ENCODE data around the gene RCN1.
"Not testable (repeated sequence)": the region's sequence is repeated elsewhere in the genome, so short reads cannot be mapped to it uniquely, and the experiment has no call there.

The RCN1 gene

DNA sequence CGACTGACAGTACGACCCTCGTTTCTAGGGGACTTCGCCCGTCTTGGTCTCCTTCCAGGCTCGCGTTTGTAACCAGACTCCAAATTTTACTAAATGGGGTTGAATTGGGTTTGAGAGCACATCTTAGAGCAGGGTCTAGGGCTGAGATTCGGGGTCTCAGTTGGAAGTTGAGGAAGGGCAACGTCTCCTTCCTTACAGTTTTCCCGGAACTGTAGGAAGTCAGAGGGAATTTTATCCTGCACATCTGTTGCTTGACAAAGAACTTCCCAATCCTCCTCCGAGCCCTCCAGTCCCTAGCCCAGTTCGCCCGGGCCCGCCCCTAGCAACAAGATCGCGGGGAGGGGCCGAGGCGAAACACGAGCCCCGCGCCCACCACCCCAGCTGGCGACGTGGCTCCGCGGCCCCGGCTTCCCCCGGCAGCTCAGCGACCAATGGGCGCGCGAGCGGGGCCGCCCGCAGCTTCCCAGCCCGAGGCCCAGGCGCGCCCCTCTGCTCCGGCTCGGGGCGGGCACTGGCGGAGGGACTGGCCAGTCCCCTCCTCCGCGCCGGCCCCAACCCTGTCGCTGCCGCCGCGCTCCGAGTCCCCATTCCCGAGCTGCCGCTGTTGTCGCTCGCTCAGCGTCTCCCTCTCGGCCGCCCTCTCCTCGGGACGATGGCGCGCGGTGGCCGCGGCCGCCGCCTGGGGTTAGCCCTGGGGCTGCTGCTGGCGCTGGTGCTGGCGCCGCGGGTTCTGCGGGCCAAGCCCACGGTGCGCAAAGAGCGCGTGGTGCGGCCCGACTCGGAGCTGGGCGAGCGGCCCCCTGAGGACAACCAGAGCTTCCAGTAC lies at the start of gene RCN1:
Gene RCN1 (plus strand): TSS at position 530 of the 826 bp plus-strand sequence. CDS start 123 bp downstream, at position 653.
- DNase-seq = peak; percentile 95

DNA sequence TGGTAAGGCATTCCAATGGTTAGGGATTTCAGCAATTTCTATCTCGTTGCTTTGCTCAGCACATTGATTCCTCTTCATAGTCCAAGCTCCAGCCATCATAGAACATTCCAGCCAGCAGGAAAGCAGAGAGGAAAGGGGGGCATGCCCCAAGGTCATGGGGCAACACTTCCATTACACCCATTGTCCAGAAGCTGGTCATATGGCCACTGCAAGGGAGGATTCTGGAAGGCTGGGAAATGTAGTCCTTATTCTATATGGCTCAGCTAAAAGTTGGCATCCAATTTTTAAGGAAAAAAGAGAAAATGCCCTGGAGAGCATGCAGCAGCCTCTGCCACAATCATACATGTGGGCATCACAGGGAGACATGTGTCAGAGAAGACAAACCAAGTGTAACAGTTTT lies 47.1 kb upstream of the RCN1 start:
- DNase-seq = no peak

GRCh38 chr11:32044158-32044863 lies 46.6 kb upstream of the RCN1 start:
- peak; percentile 44 for DNase-seq

GRCh38 chr11:32045456-32045855 lies 45.4 kb upstream of the RCN1 start:
- DNase-seq = no peak

GRCh38 chr11:32050264-32050663 lies 40.6 kb upstream of the RCN1 start:
- DNase-seq = no peak

DNA sequence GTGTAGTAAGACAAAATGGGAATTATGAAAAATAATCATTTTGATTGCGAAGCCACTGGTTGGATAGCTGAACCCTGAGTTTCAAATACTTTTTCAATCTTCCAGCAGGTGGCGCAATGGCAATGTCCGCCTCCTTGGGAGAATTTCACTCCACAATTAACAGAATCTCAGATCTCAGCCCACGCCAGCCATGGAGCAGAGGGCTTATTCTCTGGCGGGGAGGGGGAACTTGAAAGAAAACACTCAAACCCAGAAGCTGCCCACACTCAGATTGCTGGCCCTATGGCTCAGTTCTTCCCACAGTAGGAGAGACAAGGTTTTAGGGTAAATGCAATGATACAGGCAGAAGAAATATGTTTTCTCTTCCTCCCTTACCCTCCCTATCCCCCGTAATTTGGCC lies 38.7 kb upstream of the RCN1 start:
- peak; percentile 91 for DNase-seq

DNA sequence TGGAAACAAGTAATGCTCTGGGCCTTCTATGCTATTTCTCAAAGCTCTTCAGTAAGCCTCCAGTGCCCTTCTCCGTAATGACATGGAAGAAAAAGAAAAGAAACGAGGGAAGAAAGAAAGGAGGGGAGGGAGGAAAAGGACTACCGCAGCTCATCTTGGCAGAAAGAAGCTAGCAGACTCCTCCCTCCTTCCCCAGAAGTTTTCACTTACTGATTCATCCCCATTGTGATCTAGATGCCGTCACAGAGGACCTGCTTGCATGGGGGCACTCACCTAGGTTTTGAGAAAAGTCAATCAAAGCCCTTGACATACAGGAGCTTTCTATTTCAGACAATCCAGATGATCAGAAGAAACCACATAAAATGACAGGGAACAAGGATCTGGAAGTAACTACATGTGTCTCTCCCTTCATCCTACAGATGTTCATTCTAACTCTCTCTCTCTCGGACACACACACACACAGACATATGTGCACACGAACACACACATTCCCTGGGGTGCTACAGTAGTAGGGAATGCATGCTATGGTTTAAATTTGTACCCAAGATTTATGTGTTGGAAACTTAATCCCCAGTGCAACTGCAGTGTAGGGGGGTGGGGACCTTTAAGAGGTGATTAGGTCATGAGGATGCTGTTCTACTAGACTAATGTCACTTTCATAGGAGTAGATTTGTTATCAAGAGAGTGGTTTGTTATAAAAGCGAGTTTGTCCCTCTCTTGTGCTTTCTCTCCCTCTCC lies 37.6 kb upstream of the RCN1 start:
- DNase-seq = no peak

GRCh38 chr11:32055861-32056260 lies 35.0 kb upstream of the RCN1 start:
- DNase-seq = no peak

- DNase-seq = no peak
Observed at GRCh38 chr11:32056438-32056837, 34.4 kb upstream of the RCN1 start.

DNA sequence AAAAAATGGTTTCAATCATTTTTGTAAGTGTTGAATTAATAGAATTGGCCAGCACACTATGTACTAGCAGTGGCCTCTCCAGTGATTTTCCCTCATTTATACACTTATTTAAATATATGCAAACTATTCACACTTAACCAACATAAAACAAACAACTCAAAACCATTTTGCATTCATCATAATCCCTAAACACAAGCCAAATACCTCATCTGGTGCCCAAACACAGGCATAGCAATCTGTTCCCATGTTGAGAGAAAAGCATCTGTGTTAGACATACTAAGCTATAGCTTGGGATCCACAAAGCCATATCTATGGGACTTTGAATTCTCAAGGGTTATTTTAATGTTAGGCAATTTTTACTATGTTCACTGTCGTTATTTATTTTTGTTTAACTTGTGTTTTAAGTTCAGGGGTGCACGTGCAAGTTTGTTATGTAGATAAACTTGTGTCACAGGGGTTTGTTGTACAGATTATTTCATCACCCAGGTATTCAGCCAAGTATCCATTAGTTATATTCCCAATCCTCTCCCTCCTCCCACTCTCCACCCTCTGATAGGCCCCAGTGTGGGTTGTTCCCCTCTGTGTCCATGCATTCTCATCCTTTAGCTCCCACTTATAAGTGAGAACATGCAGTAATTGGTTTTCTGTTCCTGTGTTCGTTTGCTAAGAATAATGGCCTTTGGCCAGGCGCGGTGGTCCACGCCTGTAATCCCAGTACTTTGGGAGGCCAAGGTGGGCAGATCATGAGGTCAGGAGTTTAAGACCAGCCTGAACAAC lies 31.0 kb upstream of the RCN1 start:
- DNase-seq = no peak

- no peak for DNase-seq
Observed at GRCh38 chr11:32062540-32062939, 28.3 kb upstream of the RCN1 start.

- not testable (repeated sequence) for DNase-seq
Observed at GRCh38 chr11:32063031-32063430, 27.8 kb upstream of the RCN1 start.

- no peak for DNase-seq
Observed at GRCh38 chr11:32065865-32066629, 24.8 kb upstream of the RCN1 start.

DNA sequence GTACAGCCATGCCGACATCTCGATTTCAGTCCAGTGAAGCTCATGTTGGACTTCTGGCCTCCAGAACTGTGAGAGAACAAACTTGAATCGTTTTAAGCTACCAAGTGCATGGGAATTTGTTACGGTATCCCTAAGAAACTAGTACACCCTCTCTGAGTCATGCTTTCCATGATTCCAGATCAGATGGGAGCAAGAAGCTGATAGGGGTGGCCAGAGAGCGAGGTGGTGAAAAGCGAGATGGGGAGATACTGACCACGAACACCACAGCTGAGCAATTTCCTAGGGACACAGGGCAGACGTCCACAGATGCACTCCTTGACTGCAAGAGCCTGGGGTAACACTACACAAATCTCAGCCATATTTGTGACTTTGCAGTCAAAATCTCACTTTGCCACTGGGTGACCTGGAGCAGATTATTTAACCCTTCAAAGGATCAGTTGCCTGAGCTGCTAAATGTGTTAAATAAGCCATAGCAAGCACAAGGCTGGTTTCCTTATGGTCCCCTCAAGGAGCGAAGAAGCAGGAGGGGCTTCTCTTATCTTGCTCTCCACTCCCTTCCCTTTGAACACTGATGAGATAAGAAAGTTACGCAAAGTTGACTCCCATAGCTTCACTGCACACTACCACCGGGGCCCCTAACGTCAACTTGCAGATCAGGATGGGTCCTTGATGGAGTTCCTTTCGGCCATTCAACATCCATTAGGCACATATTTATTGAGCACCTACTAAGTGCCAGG lies 22.6 kb upstream of the RCN1 start:
- DNase-seq = no peak

GRCh38 chr11:32069361-32070058 lies 21.4 kb upstream of the RCN1 start:
- DNase-seq = no peak

- DNase-seq = no peak
Observed at GRCh38 chr11:32070692-32071091, 20.2 kb upstream of the RCN1 start.

DNA sequence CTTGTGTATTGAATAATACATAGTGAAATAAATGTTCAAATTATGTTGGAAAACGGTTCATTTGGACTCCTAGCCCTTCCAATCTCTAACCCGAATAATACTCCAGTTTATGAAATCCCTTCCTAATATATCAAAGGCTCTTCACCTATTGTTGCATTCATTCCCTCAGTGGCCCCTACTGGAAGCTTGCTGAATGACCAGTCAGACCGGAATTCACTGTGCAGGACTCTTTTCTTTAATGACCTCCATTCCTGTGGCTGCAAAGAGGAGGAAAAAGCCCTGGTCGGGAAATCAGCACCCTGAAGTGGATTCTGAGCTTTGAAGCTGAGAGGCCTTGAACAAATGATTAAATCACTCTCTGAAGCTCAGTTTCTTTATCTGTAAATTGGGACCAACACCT lies 19.1 kb upstream of the RCN1 start:
- DNase-seq = peak; percentile 67

- DNase-seq = peak; percentile 94
Observed at GRCh38 chr11:32072872-32073643, 17.8 kb upstream of the RCN1 start.

- DNase-seq = no peak
Observed at GRCh38 chr11:32073644-32074026, 17.2 kb upstream of the RCN1 start.

GRCh38 chr11:32079553-32079952 lies 11.3 kb upstream of the RCN1 start:
- no peak for DNase-seq

Measured in eye (tissue), 1 donor.